Measurements from ENCODE around the gene CLDN1. TPM values are rescaled to one million over a fixed set of nuclear protein-coding genes. Genes with fewer than 3 reads are reported as not detected.

Gene CLDN1
- total and polyA plus RNA-seq, 2 of the 4 experiments (the other 2 are of a cell fraction) = 4.7 to 7.3 TPM

Other genes starting within 250 kb of the CLDN1 start
- gene P3H2, start 201.5 kb downstream of the CLDN1 start, total RNA-seq (2012; rRNA removed) = 54.7 and 74.4 TPM in 2 replicates
- 54.9 and 64.3 TPM in 2 replicates for gene P3H2, start 201.5 kb downstream of the CLDN1 start, polyA plus RNA-seq (2012; rRNA removed)
- under 0.01 TPM in 2 replicates for gene CLDN16, start 65.7 kb upstream of the CLDN1 start, total RNA-seq (2012; rRNA removed)
- gene CLDN16, start 65.7 kb upstream of the CLDN1 start, polyA plus RNA-seq (2012; rRNA removed) = 0.09 and 0.22 TPM in 2 replicates
- not detected in 2 replicates for gene TMEM207, start 127.5 kb upstream of the CLDN1 start, total RNA-seq (2012; rRNA removed)
- not detected in 2 replicates for gene TMEM207, start 127.5 kb upstream of the CLDN1 start, polyA plus RNA-seq (2012; rRNA removed)
- gene IL1RAP, start 191.6 kb upstream of the CLDN1 start, total RNA-seq (2012; rRNA removed) = 9.4 and 11.3 TPM in 2 replicates
- 7.4 and 8.3 TPM in 2 replicates for gene IL1RAP, start 191.6 kb upstream of the CLDN1 start, polyA plus RNA-seq (2012; rRNA removed)

Data from IMR-90 (cell line).